ENCODE measurements around the gene C1orf115.

Gene C1orf115

GRCh38 chr1:220684890-220685289 lies 5.3 kb upstream of the C1orf115 start:
- no peak for TF ChIP-seq ZNF274 (IDR thresholded peaks at IDR 0.05; ENCODE audit: low read depth, low read length)
- H3K4me3 ChIP-seq (ENCODE audit: low read length) = no peak overlapping the region

- no peak overlapping the region for H3K4me3 ChIP-seq (ENCODE audit: low read length)
- TF ChIP-seq ZNF274 (IDR thresholded peaks at IDR 0.05; ENCODE audit: low read depth, low read length) = no peak
Measured at GRCh38 chr1:220685879-220686278, 4.3 kb upstream of the C1orf115 start.

- no peak overlapping the region for H3K4me3 ChIP-seq (ENCODE audit: low read length)
- no peak for TF ChIP-seq ZNF274 (IDR thresholded peaks at IDR 0.05; ENCODE audit: low read depth, low read length)
Measured at GRCh38 chr1:220687809-220688208, 2.4 kb upstream of the C1orf115 start.

- H3K4me3 ChIP-seq (ENCODE audit: low read length) = peak overlapping the region; percentile 51; the same call in 1 of the 2 replicates
- no peak for TF ChIP-seq ZNF274 (IDR thresholded peaks at IDR 0.05; ENCODE audit: low read depth, low read length)
Measured at GRCh38 chr1:220689666-220690065, 497 bp upstream of the C1orf115 start.

DNA sequence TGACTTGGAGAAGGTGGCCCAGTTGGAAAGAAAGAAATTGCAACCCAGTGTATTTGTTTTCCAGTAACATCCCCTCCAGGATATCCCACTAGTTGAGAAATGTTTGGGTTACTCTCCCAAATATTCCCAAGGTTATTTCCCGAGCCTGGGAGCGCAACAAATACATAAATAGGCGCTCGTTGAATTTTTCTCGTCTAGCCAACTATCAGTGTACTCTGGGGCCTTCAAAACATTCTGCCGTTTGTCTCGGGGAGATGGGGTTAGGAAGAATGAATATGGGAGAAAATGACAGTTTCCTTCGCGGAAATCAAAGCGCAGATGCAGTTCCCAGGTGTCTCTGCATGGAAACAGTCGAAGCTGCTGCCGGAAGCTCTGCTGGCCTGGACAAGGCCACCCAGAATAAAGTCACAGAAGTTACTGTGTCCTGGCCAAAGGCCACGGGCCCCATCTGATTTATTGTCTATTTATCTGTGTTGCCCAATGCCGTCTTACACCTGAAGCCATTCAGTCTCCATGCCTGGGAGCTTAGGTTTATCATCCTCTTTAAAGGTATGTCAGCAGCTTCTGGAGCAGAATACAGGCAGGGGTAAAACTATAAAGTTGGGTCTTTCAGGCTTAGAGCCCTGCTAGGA lies 1.0 kb downstream of the C1orf115 start:
- no peak for TF ChIP-seq ZNF274 (IDR thresholded peaks at IDR 0.05; ENCODE audit: low read depth, low read length)
- peak overlapping the region; percentile 51; the same call in 1 of the 2 replicates for H3K4me3 ChIP-seq (ENCODE audit: low read length)

DNA sequence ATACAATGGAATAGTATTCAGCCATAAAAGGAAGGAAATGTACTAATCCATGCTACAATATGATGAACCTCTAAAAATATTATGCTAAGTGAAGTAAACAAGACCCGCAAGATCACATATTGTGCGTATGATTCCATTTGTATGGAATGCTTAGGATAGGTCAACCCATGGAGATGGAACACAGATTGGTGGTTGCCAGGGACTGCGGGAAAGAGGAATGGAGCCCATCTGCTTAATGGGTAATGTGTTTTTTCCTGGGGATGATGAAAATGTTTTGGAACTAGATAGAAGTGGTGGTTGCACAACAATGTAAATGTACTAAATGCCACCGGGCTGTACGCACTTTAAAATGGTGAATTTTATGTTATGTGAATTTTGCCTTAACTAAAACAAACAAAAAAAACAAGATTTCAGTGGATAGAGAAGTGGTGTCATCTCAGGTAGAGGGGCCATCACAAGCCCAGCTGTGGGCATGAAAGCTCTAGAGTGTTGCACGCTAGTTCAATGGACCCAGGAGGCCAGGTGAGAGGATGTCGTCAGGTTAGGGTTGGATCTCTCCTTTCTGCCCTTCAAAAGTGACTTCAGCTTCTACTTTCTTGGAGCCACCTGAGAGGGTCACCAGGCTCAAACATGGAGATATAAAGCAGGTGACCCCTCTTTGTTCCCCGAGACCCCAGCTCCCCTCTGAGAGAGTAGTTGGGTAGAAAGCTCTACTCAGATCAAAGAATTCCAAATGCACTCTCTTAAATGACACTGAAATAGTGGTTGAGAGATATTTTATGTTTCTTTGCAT lies 2.5 kb downstream of the C1orf115 start:
- no peak overlapping the region for H3K4me3 ChIP-seq (ENCODE audit: low read length)
- no peak for TF ChIP-seq ZNF274 (IDR thresholded peaks at IDR 0.05; ENCODE audit: low read depth, low read length)

- no peak overlapping the region for H3K4me3 ChIP-seq (ENCODE audit: low read length)
- no peak for TF ChIP-seq ZNF274 (IDR thresholded peaks at IDR 0.05; ENCODE audit: low read depth, low read length)
Measured at GRCh38 chr1:220694866-220695382, 4.8 kb downstream of the C1orf115 start.

- no peak for TF ChIP-seq ZNF274 (IDR thresholded peaks at IDR 0.05; ENCODE audit: low read depth, low read length)
- H3K4me3 ChIP-seq (ENCODE audit: low read length) = no peak overlapping the region
Measured at GRCh38 chr1:220695426-220695825, 5.3 kb downstream of the C1orf115 start.

- H3K4me3 ChIP-seq (ENCODE audit: low read length) = no peak overlapping the region
- TF ChIP-seq ZNF274 (IDR thresholded peaks at IDR 0.05; ENCODE audit: low read depth, low read length) = no peak
Measured at GRCh38 chr1:220696226-220696862, 6.2 kb downstream of the C1orf115 start.

GRCh38 chr1:220696863-220697231 lies 6.7 kb downstream of the C1orf115 start:
- no peak overlapping the region for H3K4me3 ChIP-seq (ENCODE audit: low read length)
- TF ChIP-seq ZNF274 (IDR thresholded peaks at IDR 0.05; ENCODE audit: low read depth, low read length) = no peak

DNA sequence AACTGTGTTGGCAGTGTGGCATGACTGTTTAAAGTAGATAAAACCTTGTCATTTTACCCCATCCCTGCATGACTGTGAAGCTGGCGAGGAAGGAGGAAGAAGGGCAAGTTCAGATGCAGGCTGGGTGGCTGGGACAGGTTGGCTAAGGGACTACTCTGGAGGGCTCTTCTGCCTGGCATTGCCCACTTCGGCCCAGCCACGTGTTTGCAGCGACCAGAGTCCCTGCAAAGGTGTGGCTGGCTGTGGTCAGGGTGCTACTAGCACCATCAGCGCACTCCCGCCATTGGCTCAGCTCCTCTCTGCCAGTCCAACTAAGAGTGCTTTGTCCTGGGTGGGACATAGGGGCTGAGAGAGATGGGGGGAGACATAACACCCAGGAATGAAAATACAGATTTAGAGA lies 7.2 kb downstream of the C1orf115 start:
- TF ChIP-seq ZNF274 (IDR thresholded peaks at IDR 0.05; ENCODE audit: low read depth, low read length) = no peak
- no peak overlapping the region for H3K4me3 ChIP-seq (ENCODE audit: low read length)

GRCh38 chr1:220698607-220699016 lies 8.4 kb downstream of the C1orf115 start:
- TF ChIP-seq ZNF274 (IDR thresholded peaks at IDR 0.05; ENCODE audit: low read depth, low read length) = no peak

GRCh38 chr1:220699044-220699443 lies 8.9 kb downstream of the C1orf115 start:
- H3K4me3 ChIP-seq (ENCODE audit: low read length) = no peak overlapping the region
- no peak for TF ChIP-seq ZNF274 (IDR thresholded peaks at IDR 0.05; ENCODE audit: low read depth, low read length)

More at GRCh38 chr1:220698607-220699016, 8.4 kb downstream of the C1orf115 start:
- no peak overlapping the region for H3K4me3 ChIP-seq (ENCODE audit: low read length)

GRCh38 chr1:220700556-220701179 lies 10.5 kb downstream of the C1orf115 start:
- TF ChIP-seq ZNF274 (IDR thresholded peaks at IDR 0.05; ENCODE audit: low read depth, low read length) = no peak
- H3K4me3 ChIP-seq (ENCODE audit: low read length) = no peak overlapping the region
